Mesenchymal stem cell (in vitro differentiated cells and primary cell): ENCODE measurements around the gene NEDD8. TPM values are rescaled to one million over a fixed set of nuclear protein-coding genes. Genes with fewer than 3 reads are reported as not detected.

Experiments
- DNase-seq: peaks from one replicate; pipeline ENCODE4 v3.0.0-alpha.2; 2013
- H2AFZ ChIP-seq: one replicate; pipeline ENCODE4 v1.6.1; 2013; ENCODE audit warnings: low read depth, mild to moderate bottlenecking, control low read depth, inconsistent platforms, low read length, moderate library complexity
- H2AK5ac ChIP-seq: 2 replicates; pipeline ENCODE4 v1.6.1; 2013; ENCODE audit warnings: low read length, moderate library complexity, mild to moderate bottlenecking, inconsistent platforms; ENCODE audit not compliant: severe bottlenecking
- H2BK120ac ChIP-seq: one replicate; pipeline ENCODE4 v1.6.1; 2013; ENCODE audit warnings: low read depth, mild to moderate bottlenecking, inconsistent platforms, low read length, moderate library complexity
- H2BK12ac ChIP-seq, 2 experiments: one replicate each; pipeline ENCODE4 v1.6.1; 2013; ENCODE audit warnings: inconsistent platforms in 2 of 2, low read length in 2 of 2, mild to moderate bottlenecking in 2 of 2, moderate library complexity in 2 of 2, control low read depth in 1 of 2
- H2BK15ac ChIP-seq: one replicate; pipeline ENCODE4 v1.6.1; 2013; ENCODE audit warnings: mild to moderate bottlenecking, low read depth, inconsistent platforms; ENCODE audit not compliant: poor library complexity, severe bottlenecking
- H2BK5ac ChIP-seq: 2 replicates; pipeline ENCODE4 v1.6.1; 2013; ENCODE audit warnings: low read depth, mild to moderate bottlenecking, low read length, control low read depth, inconsistent platforms; ENCODE audit not compliant: poor library complexity, severe bottlenecking
- H3K14ac ChIP-seq, 2 experiments: one replicate each; pipeline ENCODE4 v1.6.1; 2013; ENCODE audit warnings: inconsistent platforms in 2 of 2, low read length in 2 of 2, control low read depth in 1 of 2, mild to moderate bottlenecking in 1 of 2, moderate library complexity in 1 of 2
- H3K18ac ChIP-seq, 2 experiments: one replicate each; pipeline ENCODE4 v1.6.1; 2013; ENCODE audit warnings: inconsistent platforms in 2 of 2, low read length in 2 of 2, control low read depth in 1 of 2, low read depth in 1 of 2, mild to moderate bottlenecking in 1 of 2
- H3K23ac ChIP-seq, 2 experiments: one replicate each; pipeline ENCODE4 v1.6.1; 2013; ENCODE audit warnings: inconsistent platforms in 2 of 2, low read length in 2 of 2, mild to moderate bottlenecking in 2 of 2, moderate library complexity in 2 of 2, control low read depth in 1 of 2
- H3K27ac ChIP-seq: 2 replicates; pipeline ENCODE4 v1.5.1; 2013; ENCODE audit warnings: mild to moderate bottlenecking, moderate library complexity, low read length, control low read depth, inconsistent platforms; ENCODE audit not compliant: poor library complexity, severe bottlenecking
- H3K27me3 ChIP-seq, 2 experiments: 2 replicates each; pipeline versions ENCODE4 v1.6.1 to v1.7.0; 2013; ENCODE audit warnings: low read length in 2 of 2, mild to moderate bottlenecking in 2 of 2, moderate library complexity in 2 of 2, control low read depth in 1 of 2, inconsistent platforms in 1 of 2; ENCODE audit not compliant: control insufficient read depth in 1 of 2, insufficient read depth in 1 of 2
- H3K36me3 ChIP-seq, 2 experiments: 2 replicates each; pipeline versions ENCODE4 v1.6.1 to v1.7.0; 2013; ENCODE audit warnings: low read length in 2 of 2, control low read depth in 1 of 2, inconsistent platforms in 1 of 2, low read depth in 1 of 2, mild to moderate bottlenecking in 1 of 2; ENCODE audit not compliant: insufficient read depth in 2 of 2, control insufficient read depth in 1 of 2
- H3K4ac ChIP-seq, 2 experiments: one replicate each; pipeline ENCODE4 v1.6.1; 2013; ENCODE audit warnings: inconsistent platforms in 2 of 2, low read length in 2 of 2, mild to moderate bottlenecking in 2 of 2, moderate library complexity in 2 of 2, control low read depth in 1 of 2, low read depth in 1 of 2
- H3K4me1 ChIP-seq: 2 replicates; pipeline ENCODE4 v1.6.1; 2013; ENCODE audit warnings: low read depth, low read length, control low read depth; ENCODE audit not compliant: control insufficient read depth, insufficient read depth
- H3K4me2 ChIP-seq: 2 replicates; pipeline ENCODE4 v1.6.1; 2013; ENCODE audit warnings: low read length, mild to moderate bottlenecking, inconsistent platforms; ENCODE audit not compliant: poor library complexity, severe bottlenecking
- H3K4me3 ChIP-seq, 2 experiments: 2 replicates each; pipeline versions ENCODE4 v1.5.1 to v1.7.0; 2013; ENCODE audit warnings: low read length in 2 of 2, mild to moderate bottlenecking in 2 of 2, control low read depth in 1 of 2, low read depth in 1 of 2; ENCODE audit not compliant: insufficient read depth in 1 of 2
- H3K79me1 ChIP-seq: replicated peaks from 2 replicates; pipeline ENCODE4 v1.6.1; 2013; ENCODE audit warnings: mild to moderate bottlenecking, control low read depth, low read length, inconsistent platforms; ENCODE audit not compliant: poor library complexity, severe bottlenecking
- H3K9ac ChIP-seq: 2 replicates; pipeline ENCODE4 v1.7.0; 2013; ENCODE audit warnings: mild to moderate bottlenecking, low read length, moderate library complexity
- H3K9me3 ChIP-seq: 2 replicates; pipeline ENCODE4 v1.7.0; 2013; ENCODE audit warnings: mild to moderate bottlenecking, low read length; ENCODE audit not compliant: control insufficient read depth
- H4K8ac ChIP-seq: one replicate; pipeline ENCODE4 v1.6.1; 2013; ENCODE audit warnings: inconsistent platforms, mild to moderate bottlenecking, low read length, moderate library complexity
- H4K91ac ChIP-seq: one replicate; pipeline ENCODE4 v1.6.1; 2013; ENCODE audit warnings: mild to moderate bottlenecking, low read length, inconsistent platforms
- WGBS: methylation state at CpG from one replicate; pipeline ENCODE4 v1.1.7; 2013; ENCODE audit warnings: mixed read lengths; 5-methylcytosine and 5-hydroxymethylcytosine counted together
- polyA plus RNA-seq, 2 experiments: library from polyadenylated mRNA; stranded (reverse); fragments of 200-250 nt; gene quantifications; one replicate each; pipeline ENCODE4 v1.2.3, GENCODE V29; 2013

The NEDD8 gene
- 423 TPM for polyA plus RNA-seq (2013, experiment 1 of 2)
- polyA plus RNA-seq (2013, experiment 2 of 2), result 424 TPM

GRCh38 chr14:24232121-24232644 lies at the start of gene NEDD8:
TSS of gene NEDD8 (minus strand) at chr14:24232367. CDS start at chr14:24232267, 100 bp downstream.
- H3K14ac ChIP-seq, result peak within 1 kb of the TSS in 1 of 2 experiments; percentile 85
- H2BK5ac ChIP-seq, result peak within 1 kb of the TSS; percentile 80
- H4K91ac ChIP-seq, result peak within 1 kb of the TSS; percentile 89
- H2BK15ac ChIP-seq, result peak within 1 kb of the TSS; percentile 90
- peak within 1 kb of the TSS; percentile 95 to 97 for H3K4ac ChIP-seq
- peak within 1 kb of the TSS; percentile 98 for H3K9ac ChIP-seq
- H3K18ac ChIP-seq, result peak within 1 kb of the TSS; percentile 96
- H3K4me3 ChIP-seq, result peak within 1 kb of the TSS; percentile 83 to 99
- no peaks in the 10 kb centered on the region for H3K9me3 ChIP-seq
- H3K27me3 ChIP-seq, result no peaks in the 10 kb centered on the region
- peak; percentile 99 for DNase-seq
- H2BK12ac ChIP-seq, result peak within 1 kb of the TSS; percentile 1 to 32
- H2BK120ac ChIP-seq, result peak within 1 kb of the TSS; percentile 77
- peak within 1 kb of the TSS; percentile 99 for H3K27ac ChIP-seq
- peaks cover 21 to 51% of the 10 kb centered on the region in 2 experiments for H3K36me3 ChIP-seq
- peak within 1 kb of the TSS; percentile 75 for H3K4me2 ChIP-seq
- peak within 1 kb of the TSS in 1 of 2 experiments; percentile 37 for H3K23ac ChIP-seq
- H3K4me1 ChIP-seq, result peaks cover 9% of the 10 kb centered on the region
- H2AFZ ChIP-seq, result peak within 1 kb of the TSS; percentile 74
- H3K79me1 ChIP-seq, result peaks cover 21% of the 10 kb centered on the region
- H2AK5ac ChIP-seq, result peak within 1 kb of the TSS; percentile 58
- peak within 1 kb of the TSS; percentile 93 for H4K8ac ChIP-seq
- WGBS, result under 1% methylated on average over 29 of the region's 30 CpGs

GRCh38 chr14:24281636-24282035 lies 49.5 kb upstream of the NEDD8 start:
- Histone ChIP-seq H3K4me1 (peaks cover 7% of the 10 kb centered on the region), H2BK120ac (no peak overlapping the region), H3K23ac (no peak overlapping the region), H4K91ac (no peak overlapping the region), H2BK15ac (no peak overlapping the region), H3K9ac (no peak overlapping the region), H3K14ac (no peak overlapping the region), H2AFZ (no peak overlapping the region), H2AK5ac (no peak overlapping the region), H3K36me3 (no peaks in the 10 kb centered on the region), H3K27ac (no peak overlapping the region), H3K79me1 (peaks cover 27% of the 10 kb centered on the region), H3K4me3 (peak overlapping the region in 1 of 2 experiments; percentile 46), H3K27me3 (no peaks in the 10 kb centered on the region), H3K9me3 (no peaks in the 10 kb centered on the region), H4K8ac (no peak overlapping the region), H3K4ac (no peak overlapping the region), H3K18ac (no peak overlapping the region), H3K4me2 (no peak overlapping the region), H2BK5ac (no peak overlapping the region), H2BK12ac (no peak overlapping the region)
- 98% methylated on average over 3 of the region's 7 CpGs for WGBS
- no peak for DNase-seq

- Histone ChIP-seq H2AFZ (no peak overlapping the region), H3K14ac (no peak overlapping the region), H3K27ac (no peak overlapping the region), H4K8ac (no peak overlapping the region), H2BK15ac (no peak overlapping the region), H3K79me1 (peaks cover 28% of the 10 kb centered on the region), H2AK5ac (no peak overlapping the region), H3K9me3 (no peaks in the 10 kb centered on the region), H2BK5ac (no peak overlapping the region), H3K18ac (no peak overlapping the region), H2BK12ac (no peak overlapping the region), H3K9ac (peak overlapping the region; percentile 20), H3K4me2 (no peak overlapping the region), H3K4me1 (peaks cover 7% of the 10 kb centered on the region), H2BK120ac (no peak overlapping the region), H3K4me3 (peak overlapping the region; percentile 4 to 46), H3K27me3 (no peaks in the 10 kb centered on the region), H4K91ac (no peak overlapping the region), H3K36me3 (no peaks in the 10 kb centered on the region), H3K23ac (no peak overlapping the region), H3K4ac (no peak overlapping the region)
- DNase-seq, result no peak
- WGBS, result 94% methylated on average over 6 of the region's 6 CpGs
Observed at GRCh38 chr14:24280797-24281460, 48.8 kb upstream of the NEDD8 start.

- no peak overlapping the region for H4K8ac ChIP-seq
- no peak overlapping the region for H2BK120ac ChIP-seq
- no peak overlapping the region for H3K18ac ChIP-seq
Observed at GRCh38 chr14:24279301-24280186, 47.4 kb upstream of the NEDD8 start.

More at GRCh38 chr14:24279301-24280186, 47.4 kb upstream of the NEDD8 start:
- no peaks in the 10 kb centered on the region for H3K9me3 ChIP-seq
- H4K91ac ChIP-seq, result no peak overlapping the region
- peaks cover 33% of the 10 kb centered on the region for H3K79me1 ChIP-seq
- no peak overlapping the region for H2AK5ac ChIP-seq
- H2BK12ac ChIP-seq, result no peak overlapping the region
- no peak overlapping the region for H3K4ac ChIP-seq
- H3K9ac ChIP-seq, result no peak overlapping the region
- no peaks in the 10 kb centered on the region for H3K36me3 ChIP-seq
- H3K4me1 ChIP-seq, result peaks cover 7% of the 10 kb centered on the region
- no peaks in the 10 kb centered on the region for H3K27me3 ChIP-seq
- no peak for DNase-seq
- H2BK5ac ChIP-seq, result no peak overlapping the region
- no peak overlapping the region for H3K27ac ChIP-seq
- H2AFZ ChIP-seq, result no peak overlapping the region
- no peak overlapping the region for H3K23ac ChIP-seq
- H3K4me2 ChIP-seq, result no peak overlapping the region
- 88% methylated on average over 11 of the region's 11 CpGs for WGBS
- H3K4me3 ChIP-seq, result peak overlapping the region in 1 of 2 experiments; percentile 16
- no peak overlapping the region for H2BK15ac ChIP-seq
- H3K14ac ChIP-seq, result no peak overlapping the region
